GM18520 (cell line): ENCODE results near the gene MAVS.
"Not testable (repeated sequence)": the region's sequence is repeated elsewhere in the genome, so short reads cannot be mapped to it uniquely, and the experiment has no call there.

Source experiments
- ATAC-seq: cut with Tn5 transposase; IDR thresholded peaks from one replicate; pipeline ENCODE4 v1.9.1; 2021; ENCODE audit not compliant: unreplicated experiment

The MAVS gene

DNA sequence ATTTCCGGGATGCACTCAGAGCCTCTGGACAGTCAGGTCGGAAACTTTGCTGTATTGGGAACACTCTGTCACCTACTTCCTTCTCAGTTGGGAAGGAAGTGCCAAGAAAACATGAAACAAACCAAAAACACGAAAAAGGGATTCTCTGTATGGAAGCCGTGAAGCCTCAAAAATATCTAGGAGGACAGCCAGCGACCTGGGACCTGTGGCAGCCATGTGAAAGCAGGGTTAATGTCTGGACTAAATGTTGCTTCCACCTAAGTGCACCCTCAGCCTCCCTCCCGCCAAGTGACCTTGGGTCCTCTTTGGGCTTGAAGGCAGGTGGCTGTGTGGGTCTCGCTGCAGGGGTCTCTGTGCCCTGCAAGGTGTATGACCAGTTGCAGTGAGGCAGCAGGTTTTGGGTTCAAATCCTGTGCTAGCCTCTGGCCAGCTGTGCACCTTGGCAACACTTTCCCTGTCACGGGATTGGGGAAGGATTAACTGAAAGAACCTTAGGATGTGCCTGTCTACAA lies 851 bp downstream of the MAVS start:
- no peak for ATAC-seq

DNA sequence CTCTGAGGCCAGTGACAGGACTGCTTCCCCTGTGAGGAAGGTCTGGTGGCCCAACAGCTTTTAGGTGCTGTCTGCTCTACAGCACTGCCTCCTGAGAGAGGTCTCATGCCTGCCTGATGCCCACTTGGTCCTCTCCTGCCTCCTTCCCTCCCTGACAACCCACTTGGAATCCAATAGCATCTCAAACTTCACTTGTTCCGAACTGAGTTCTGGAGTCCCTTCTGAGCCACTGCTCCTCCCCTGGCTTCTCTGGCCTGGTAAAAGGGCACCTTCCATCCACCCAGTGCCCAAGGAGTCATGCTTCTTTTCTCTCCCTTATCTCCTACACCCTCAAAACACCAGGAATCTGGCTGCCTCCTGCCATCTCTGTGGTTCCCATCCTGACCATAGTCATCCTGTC lies 1.9 kb downstream of the MAVS start:
- ATAC-seq: no peak

DNA sequence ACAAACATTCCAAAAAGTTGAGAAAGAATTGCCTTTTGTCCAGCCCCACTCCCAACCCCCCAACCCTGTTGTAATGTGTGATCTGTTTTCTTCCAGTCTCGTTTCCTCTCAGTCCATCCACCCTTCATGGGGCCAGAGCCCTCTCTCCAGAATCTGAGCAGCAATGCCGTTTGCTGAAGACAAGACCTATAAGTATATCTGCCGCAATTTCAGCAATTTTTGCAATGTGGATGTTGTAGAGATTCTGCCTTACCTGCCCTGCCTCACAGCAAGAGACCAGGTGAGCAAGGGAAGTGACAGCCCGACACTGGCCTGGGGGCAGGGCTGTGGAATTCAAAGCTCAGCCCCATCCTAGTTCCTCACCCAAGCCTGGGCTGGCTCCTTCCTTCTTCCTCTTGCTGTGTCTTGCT lies 7.8 kb downstream of the MAVS start:
- ATAC-seq: no peak

DNA sequence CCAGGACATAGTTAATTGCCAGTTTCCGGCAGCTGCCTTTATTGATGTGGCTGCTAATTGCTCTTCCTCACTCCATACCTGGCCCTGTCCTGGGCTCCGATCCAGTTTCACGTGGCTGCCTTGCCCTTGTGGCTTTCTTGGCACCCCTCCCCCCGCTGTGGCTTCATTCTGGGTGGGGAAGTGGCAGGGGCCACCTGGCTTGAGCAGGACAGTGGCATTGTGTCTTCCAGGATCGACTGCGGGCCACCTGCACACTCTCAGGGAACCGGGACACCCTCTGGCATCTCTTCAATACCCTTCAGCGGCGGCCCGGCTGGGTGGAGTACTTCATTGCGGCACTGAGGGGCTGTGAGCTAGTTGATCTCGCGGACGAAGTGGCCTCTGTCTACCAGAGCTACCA lies 10.8 kb downstream of the MAVS start:
- no peak for ATAC-seq

DNA sequence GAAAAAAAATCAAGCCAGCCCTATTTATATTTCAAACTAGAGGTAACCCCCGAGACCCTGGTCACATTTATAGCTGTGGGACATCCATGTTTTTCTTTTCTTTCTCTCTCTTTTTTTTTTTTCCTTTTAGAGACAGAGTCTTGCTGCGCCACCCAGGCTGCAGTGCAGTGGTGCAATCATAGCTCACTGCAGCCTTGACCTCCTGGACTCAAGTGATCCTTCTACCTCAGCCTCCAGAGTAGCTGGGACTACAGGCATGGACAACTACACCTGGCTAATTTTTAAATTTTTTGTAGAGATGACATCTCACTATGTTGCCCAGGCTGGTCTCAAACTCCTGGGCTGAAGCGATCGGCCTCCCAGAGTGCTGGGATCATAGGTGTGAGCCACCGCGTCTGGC lies 12.1 kb downstream of the MAVS start:
- ATAC-seq: no peak

DNA sequence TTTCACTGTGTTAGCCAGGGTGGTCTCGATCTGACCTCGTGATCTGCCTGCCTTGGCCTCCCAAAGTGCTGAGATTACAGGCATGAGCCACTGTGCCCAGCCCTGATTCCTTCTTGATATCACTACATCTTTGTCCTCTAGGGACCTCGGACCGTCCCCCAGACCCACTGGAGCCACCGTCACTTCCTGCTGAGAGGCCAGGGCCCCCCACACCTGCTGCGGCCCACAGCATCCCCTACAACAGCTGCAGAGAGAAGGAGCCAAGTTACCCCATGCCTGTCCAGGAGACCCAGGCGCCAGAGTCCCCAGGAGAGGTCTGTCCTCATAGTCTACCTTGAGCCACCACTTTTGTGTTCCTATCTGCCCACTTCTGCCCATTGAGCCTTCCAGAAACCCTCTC lies 14.6 kb downstream of the MAVS start:
- no peak for ATAC-seq

DNA sequence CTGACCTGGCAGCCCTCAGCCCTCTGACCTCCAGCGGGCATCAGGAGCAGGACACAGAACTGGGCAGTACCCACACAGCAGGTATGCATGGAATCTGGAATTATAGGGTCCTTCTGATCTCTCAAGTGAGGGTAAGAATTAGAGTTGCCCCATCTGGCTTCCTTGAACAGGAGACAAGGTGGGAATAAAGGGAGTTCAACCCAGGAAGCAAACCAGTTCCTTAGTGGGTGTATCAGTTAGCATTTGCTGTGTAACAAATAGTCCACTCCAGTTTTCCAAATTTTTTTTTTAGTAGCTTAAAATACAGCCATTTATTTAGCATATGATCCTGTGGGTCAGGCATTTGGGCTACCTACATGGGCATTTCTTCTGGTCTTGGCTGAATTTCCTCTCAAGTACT lies 15.7 kb downstream of the MAVS start:
- no peak for ATAC-seq

DNA sequence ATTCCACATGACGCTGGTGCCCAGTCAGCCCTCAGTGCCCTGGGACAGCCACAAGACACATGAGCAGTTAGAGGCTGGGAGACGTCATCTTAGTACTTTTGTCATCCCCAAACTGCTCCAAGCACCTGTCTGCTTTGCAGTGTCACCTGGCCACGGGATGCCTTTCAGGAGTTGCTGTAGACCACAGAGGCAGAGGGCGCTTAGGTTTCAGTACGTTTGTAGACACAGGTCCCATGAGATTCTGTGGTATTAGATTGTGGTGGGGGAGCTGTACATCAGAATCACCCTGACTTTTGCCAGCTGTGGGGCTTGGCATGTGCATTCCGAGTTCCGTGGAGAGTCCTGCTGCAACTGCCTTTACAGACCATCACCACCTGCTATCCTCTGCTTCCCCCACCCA lies 16.7 kb downstream of the MAVS start:
- ATAC-seq: no peak

DNA sequence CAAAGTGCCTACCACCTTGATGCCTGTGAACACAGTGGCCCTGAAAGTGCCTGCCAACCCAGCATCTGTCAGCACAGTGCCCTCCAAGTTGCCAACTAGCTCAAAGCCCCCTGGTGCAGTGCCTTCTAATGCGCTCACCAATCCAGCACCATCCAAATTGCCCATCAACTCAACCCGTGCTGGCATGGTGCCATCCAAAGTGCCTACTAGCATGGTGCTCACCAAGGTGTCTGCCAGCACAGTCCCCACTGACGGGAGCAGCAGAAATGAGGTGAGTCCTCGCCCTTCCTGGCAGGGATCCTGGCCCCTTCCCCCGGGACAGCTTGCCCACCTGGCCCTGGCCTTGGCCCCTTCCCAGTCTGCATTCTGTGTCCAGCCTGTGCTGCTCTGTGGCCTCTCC lies 17.9 kb downstream of the MAVS start:
- no peak for ATAC-seq

DNA sequence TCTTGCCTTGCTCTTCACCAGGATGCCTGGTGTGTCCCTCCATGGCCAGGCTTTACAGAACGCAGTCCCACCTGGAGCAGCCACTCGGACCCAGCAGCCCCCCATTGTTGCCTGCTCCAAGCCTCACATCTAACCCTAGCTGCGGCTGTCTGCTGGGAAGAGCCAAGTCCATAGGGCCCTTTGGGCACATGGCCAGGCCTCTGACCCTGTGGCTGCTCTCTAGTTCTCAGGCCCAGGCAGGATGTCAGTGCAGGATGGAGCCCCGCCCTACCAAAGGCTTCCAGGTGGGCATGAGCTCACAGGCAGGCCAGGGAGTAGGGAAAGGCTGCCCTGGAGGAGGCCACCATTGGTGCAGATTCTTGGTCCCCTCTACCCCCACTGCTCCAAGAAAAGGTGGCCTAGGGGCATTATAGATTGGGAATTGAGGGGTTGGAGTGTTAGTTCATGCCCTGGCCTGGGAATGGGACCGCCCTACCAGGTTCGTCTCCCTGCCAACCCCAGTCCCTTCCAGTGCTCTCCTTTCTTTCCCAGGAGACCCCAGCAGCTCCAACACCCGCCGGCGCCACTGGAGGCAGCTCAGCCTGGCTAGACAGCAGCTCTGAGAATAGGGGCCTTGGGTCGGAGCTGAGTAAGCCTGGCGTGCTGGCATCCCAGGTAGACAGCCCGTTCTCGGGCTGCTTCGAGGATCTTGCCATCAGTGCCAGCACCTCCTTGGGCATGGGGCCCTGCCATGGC lies 18.7 kb downstream of the MAVS start:
- ATAC-seq: no peak

DNA sequence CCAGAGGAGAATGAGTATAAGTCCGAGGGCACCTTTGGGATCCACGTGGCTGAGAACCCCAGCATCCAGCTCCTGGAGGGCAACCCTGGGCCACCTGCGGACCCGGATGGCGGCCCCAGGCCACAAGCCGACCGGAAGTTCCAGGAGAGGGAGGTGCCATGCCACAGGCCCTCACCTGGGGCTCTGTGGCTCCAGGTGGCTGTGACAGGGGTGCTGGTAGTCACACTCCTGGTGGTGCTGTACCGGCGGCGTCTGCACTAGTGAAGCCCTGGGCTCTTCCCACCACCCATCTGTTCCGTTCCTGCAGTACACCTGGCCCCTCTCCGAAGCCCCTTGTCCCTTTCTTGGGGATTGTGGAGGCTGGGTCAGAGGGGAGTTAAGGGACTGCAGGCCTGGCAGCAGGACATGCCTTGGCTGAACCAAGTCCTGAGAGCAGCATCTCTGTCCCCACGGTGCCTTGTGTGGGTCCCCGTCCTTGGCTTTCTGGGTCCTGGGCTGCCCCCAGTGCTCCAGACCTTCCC lies 19.3 kb downstream of the MAVS start:
- no peak for ATAC-seq

DNA sequence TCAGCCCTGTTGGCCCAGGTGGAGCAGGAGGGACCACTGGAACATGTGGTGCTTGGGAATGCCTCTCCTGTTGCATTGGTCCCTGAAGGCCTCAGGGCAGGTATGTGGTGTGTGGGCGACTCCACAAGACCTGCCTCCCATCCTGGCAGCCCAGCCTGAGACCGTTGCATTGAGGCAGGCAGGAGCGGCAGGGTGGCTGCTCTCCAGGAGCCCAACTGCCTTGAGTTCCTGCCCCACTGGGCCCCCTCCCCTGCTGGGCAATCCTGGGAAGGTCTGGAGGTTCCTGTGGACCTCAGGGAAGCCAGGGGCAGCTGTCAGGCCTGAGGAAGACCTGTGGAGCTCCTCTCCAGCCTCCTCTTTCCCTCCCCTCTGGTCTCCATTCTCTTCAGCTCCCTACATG lies 19.8 kb downstream of the MAVS start:
- ATAC-seq: no peak

DNA sequence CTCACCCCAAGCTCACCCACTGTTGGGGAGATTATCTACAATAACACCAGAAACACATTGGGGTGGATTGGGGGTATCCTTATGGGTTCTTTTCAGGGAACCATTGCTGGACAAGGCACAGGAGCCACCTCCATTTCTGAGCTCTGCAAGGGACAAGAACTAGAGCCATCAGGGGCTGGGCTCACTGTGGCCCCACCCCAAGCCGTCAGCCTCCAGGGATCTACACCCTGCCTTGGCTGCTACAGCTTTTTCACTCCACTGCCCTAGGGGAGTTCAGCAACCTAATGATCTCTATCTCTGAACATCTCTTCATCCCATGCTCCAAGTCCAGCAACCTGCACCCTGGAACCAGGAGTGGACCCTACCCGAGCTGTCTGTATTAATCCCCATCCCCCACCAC lies 21.2 kb downstream of the MAVS start:
- no peak for ATAC-seq

DNA sequence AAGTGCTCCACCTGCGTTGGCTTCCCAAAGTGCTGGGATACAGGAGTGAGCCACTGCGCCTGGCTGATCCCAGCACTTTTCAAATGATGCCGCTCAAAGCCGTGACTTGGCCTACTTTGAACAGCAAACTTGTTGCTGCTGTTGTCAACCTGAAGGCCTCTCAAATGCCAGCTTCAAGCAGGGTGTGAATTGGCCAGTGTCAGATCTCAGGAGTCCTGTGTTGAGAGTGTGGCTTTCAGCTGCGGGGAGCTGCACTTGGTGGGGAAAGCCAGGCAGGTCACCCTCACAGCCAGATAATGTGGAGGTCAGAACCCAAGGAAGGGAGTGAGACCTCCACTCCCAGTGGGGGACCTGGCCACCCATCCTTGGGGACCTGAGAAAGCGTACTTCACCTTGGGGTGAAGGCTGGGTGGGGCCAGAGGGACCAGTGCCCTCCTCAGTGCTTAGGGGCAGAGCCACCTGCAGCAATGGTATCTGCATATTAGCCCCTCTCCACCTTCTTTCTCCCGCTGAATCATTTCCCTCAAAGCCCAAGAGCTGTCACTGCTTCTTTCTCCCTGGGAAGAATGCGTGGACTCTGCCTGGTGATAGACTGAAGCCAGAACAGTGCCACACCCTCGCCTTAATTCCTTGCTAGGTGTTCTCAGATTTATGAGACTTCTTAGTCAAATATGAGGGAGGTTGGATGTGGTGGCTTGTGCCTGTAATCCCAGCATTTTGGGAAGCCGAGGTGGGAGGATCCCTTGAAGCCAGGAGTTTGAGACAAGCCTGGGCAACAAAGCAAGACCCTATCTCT lies 23.4 kb downstream of the MAVS start:
- ATAC-seq: no peak

DNA sequence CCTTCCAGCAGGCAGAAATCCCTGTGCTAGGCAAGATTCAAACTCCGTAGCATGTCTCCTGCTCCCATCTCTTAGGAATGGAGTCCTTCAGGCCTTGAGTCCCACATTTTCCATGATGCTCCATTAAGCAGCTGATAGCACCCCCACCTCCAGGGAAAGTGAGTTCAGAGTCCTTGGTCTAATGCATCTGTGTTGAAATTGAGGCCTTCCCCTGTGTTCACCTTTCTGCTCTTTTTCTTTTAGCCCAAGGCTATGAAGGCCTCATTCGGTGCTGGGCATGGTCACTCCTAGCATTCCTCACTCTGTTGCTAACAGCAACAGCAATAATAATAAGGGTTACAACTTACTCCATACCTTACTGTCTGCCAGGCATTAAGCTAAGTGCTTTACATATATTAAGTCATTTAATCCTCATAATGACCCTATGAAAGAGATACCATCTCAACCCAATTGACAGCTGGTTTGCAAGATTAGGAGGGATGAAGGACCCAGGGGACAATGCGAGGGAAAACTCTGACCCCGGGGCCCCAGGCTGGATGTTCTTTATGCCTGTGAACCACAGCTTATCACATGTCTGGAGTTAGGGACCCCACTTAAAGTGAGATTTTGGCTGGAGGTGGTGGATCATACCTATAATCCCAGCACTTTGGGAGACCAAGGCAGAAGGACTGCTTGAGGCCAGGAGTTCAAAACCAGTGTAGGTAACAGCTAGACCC lies 25.1 kb downstream of the MAVS start:
- no peak for ATAC-seq

DNA sequence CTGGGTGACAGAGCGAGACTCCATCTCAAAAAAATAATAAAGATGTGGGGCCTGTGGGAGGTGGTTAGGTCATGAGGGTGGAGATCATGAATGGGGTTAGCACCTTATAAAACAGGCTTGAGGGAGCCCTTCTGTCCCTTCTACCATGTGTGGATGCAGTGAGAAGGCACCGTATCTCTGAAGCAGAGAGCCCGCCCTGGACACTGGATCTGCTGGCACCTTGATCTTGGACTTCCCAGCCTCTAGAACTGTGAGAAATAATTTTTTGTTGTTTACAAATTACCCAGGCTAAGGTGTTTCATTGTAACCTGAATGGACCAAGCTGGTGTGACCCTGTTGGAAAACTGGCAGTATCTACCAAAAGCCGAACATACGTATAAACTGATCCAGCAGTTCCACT lies 26.9 kb downstream of the MAVS start:
- ATAC-seq: no peak

DNA sequence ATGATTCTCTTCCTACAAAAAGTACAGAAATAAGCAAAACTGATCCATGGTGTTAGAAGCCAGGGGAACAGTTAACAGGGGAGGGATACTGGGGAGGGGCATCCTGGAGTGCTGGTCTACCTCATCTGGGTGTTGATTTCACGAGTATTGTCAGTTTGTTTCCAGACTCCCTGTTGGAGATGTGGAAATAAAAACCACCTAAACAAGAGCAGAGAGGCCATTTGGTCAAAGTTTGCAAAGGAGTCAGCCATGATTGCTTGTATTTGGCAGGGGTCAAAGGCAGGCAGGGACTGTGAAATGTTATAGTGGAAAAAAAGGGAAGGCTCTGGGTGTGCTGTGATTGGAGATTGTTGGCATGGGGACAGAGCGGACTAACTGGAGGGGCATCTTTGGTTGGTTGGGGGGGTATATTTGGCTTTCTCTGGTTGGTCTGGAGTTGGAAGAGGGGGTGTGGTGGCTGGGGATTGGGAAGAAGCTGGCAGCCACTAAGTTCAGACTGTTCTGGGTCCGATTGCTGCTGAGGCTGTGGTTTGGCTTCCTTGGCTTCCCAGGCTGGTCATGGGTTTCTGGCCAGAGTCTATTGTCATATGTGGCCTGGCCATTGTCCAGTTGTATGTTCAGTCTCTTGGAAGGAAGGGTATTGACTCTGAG lies 27.7 kb downstream of the MAVS start:
- no peak for ATAC-seq

DNA sequence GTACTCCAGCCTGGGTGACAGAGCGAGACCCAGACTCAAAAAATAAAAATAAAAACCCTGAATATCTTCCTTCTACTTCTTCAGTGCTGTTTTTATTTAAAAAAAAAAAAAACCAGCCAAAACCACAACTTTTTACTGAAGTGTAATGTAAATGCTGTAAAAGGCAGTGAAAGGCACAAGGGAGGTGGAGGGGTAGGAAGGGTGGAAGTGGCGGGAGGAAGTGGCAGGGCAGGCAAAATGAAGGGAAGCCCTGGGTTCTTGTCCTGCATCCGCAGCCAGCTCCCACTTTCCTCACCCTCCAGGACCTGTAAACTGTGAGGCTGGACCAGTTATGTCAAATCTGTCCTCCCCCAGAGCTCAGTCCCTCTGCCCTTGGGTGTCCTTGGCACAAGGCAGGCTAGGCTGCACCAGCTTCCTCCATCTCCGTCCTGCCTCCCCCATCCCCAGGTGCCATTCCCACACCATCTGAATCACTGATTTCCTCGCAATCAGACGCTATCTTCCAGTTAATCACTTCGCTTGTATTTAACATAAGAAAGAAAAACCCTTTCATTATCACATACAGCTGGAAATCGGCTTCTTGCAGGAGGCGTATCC lies 28.8 kb downstream of the MAVS start:
- ATAC-seq: no peak

DNA sequence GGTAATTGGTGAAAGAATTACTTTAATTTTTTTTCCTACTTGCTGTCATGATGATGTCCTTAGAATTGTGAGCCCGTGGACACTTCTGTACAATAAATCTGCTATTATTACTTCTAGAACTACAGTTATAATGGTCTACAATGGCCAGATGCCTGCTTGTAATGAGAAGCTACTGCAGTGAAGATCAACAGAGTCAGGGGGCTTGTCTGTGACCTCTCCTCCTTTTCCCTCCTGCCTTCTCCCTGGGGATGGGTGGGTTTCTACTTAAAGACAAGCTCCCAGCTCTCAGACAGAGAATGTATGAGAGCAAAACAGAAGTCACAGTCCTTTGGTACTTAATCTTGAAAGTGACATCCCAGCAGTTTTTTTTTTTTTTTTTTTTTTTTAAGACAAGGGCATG lies 29.4 kb downstream of the MAVS start:
- no peak for ATAC-seq

DNA sequence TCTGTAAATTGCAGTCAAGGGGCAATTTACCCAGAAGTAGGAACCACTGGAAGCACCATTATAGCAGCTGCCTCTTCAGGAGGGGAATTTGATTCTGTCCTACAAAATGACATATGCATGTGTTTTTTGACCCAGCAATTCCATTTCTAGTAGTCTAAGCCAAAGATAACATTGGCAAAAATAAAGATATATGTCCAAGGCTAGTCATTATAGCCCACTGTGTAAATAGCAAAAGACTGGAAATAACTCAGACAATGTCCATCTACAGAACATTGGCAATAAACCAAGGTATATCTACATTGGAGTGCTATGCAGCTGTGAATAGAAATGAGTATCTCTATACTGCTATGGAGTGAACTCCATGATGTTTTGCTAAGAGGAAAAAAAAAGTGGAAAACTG lies 30.0 kb downstream of the MAVS start:
- no peak for ATAC-seq

DNA sequence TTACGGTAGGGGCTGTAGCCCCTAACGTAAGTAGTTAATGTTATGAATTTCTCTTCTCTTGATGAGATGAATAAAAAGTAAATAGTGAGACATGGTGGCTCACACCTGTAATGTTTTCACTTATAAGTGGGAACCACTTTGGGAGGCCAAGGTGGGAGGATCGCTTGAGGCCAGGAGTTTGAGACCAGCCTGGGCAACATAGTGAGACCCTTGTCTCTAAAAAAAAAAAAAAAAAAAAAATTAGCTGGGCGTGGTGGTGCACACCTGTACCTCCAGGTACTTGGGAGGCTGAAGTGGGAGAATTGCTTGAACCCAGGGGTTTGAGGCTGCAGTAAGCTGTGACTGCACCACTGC lies 32.3 kb downstream of the MAVS start:
- not testable (repeated sequence) for ATAC-seq
